ENCODE results near the gene TGIF2LY.
"Not testable (repeated sequence)": the region's sequence is repeated elsewhere in the genome, so short reads cannot be mapped to it uniquely, and the experiment has no call there.

Gene TGIF2LY

DNA sequence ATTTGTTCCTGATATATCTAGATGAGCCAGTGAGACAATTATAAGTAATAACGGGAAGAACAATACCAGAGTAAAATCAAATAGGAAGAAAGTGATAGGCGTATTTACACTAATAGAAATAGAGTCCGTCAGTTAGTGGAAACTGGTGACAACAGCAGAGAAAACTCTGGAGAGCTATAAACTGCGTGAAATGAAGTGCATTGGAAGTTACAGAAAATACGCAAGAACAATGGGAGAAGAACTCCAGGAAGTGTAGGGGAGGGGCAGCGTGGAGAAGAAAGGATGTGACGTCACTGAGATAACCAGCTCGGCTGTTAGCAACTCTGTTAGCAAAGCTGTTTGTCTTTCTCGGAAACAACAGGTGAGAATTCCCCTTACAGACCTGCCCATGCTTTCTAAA is at the start of gene TGIF2LY:
TSS of gene TGIF2LY (plus strand) at position 301 of the 400 bp plus-strand sequence. CDS start 178 bp downstream, outside the sequence.
- not testable (repeated sequence) for DNase-seq

Measured in NCI-H1930 (cell line).